Fibroblast of villous mesenchyme (primary cell): ENCODE data around the gene COLEC12. TPM values are rescaled to one million over a fixed set of nuclear protein-coding genes. Genes with fewer than 3 reads are reported as not detected.

Source experiments
- DNase-seq: peaks from one replicate; pipeline ENCODE4 v3.0.0-alpha.2; 2010; ENCODE audit warnings: low read depth
- H3K4me3 ChIP-seq: 2 replicates; pipeline ENCODE4 v1.5.1; 2011; ENCODE audit warnings: low read depth, mild to moderate bottlenecking, low read length
- total RNA-seq: library from RNA; depleted of rRNA; stranded (reverse); fragments of >200 nt; gene quantifications from 2 replicates; pipeline ENCODE4 v1.2.3, GENCODE V29; 2012
- TF ChIP-seq, protein P1 (sequence below): IDR thresholded peaks from 2 replicates; pipeline ENCODE4 v1.5.1; 2012; ENCODE audit warnings: low read depth, mild to moderate bottlenecking, low read length; ENCODE audit not compliant: insufficient read depth

The COLEC12 gene
- total RNA-seq, 1 donor = 3.9 TPM

- H3K4me3 ChIP-seq = no peak overlapping the region
- no peak for DNase-seq
- TF ChIP-seq, protein P1, sequence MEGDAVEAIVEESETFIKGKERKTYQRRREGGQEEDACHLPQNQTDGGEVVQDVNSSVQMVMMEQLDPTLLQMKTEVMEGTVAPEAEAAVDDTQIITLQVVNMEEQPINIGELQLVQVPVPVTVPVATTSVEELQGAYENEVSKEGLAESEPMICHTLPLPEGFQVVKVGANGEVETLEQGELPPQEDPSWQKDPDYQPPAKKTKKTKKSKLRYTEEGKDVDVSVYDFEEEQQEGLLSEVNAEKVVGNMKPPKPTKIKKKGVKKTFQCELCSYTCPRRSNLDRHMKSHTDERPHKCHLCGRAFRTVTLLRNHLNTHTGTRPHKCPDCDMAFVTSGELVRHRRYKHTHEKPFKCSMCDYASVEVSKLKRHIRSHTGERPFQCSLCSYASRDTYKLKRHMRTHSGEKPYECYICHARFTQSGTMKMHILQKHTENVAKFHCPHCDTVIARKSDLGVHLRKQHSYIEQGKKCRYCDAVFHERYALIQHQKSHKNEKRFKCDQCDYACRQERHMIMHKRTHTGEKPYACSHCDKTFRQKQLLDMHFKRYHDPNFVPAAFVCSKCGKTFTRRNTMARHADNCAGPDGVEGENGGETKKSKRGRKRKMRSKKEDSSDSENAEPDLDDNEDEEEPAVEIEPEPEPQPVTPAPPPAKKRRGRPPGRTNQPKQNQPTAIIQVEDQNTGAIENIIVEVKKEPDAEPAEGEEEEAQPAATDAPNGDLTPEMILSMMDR = no peak
These were observed 165.8 kb downstream of the COLEC12 start for GRCh38 chr18:334575-335132.

- TF ChIP-seq, protein P1 = no peak
- no peak overlapping the region for H3K4me3 ChIP-seq
- peak; percentile 60 for DNase-seq
These were observed 167.6 kb downstream of the COLEC12 start for GRCh38 chr18:332721-333510.

GRCh38 chr18:332007-332406 is 168.5 kb downstream of the COLEC12 start:
- peak; percentile 39 for DNase-seq
- no peak overlapping the region for H3K4me3 ChIP-seq
- TF ChIP-seq, protein P1 = no peak

GRCh38 chr18:331221-331821 is 169.2 kb downstream of the COLEC12 start:
- TF ChIP-seq, protein P1 = no peak
- H3K4me3 ChIP-seq = no peak overlapping the region
- DNase-seq = peak; percentile 57

- TF ChIP-seq, protein P1 = no peak
- no peak for DNase-seq
- H3K4me3 ChIP-seq = no peak overlapping the region
These were observed 171.6 kb downstream of the COLEC12 start for GRCh38 chr18:328928-329327.

DNA sequence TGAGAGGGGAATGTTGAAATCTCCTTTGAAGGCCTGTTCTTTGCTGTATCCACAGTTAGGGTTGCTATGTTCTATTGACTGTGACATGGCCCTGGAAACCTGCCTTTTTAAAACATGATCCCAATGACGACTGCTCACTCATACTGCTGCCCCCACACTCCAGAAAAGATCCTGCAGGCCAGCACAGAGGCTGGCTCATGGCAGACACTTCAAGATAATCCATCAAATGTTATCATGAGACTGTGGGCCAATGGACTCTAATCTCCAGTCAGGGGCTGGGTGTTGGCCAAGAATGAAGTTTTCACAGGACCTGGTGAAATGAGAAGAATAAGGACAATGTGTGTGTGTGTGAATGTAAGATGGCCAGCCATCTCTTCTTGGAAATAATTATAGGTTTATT is 173.7 kb downstream of the COLEC12 start:
- H3K4me3 ChIP-seq = no peak overlapping the region
- TF ChIP-seq, protein P1 = no peak
- DNase-seq = no peak
